Chondrocyte (in vitro differentiated cells): ENCODE data around the gene LEUTX. TPM values are rescaled to one million over a fixed set of nuclear protein-coding genes. Genes with fewer than 3 reads are reported as not detected.

Experiments used
- DNase-seq: peaks from one replicate; pipeline ENCODE4 v3.0.0; 2021; ENCODE audit warnings: mixed read lengths, low spot score
- H3K27ac Mint-ChIP-seq: one replicate; pipeline ENCODE4 v1.8.0; 2021; ENCODE audit warnings: mild to moderate bottlenecking, moderate library complexity, mixed read lengths; ENCODE audit not compliant: unreplicated experiment
- H3K27me3 Mint-ChIP-seq: 2 replicates; pipeline ENCODE4 v1.8.0; 2021; ENCODE audit warnings: low read depth, mixed read lengths
- H3K36me3 Mint-ChIP-seq: 2 replicates; pipeline ENCODE4 v1.8.0; 2021; ENCODE audit warnings: low read depth, mixed read lengths
- H3K4me1 Mint-ChIP-seq: 2 replicates; pipeline ENCODE4 v1.8.0; 2021; ENCODE audit warnings: low read depth, mild to moderate bottlenecking, mixed read lengths
- H3K4me3 Mint-ChIP-seq: one replicate; pipeline ENCODE4 v1.8.0; 2021; ENCODE audit warnings: mild to moderate bottlenecking, moderate library complexity, mixed read lengths; ENCODE audit not compliant: unreplicated experiment
- H3K9me3 Mint-ChIP-seq: 2 replicates; pipeline ENCODE4 v1.8.0; 2021; ENCODE audit warnings: low read depth, mixed read lengths
- CTCF ChIP-seq: fragments of 200-600 bp; sonication (generic); IDR thresholded peaks from 2 replicates; pipeline ENCODE4 v1.5.0; 2021; ENCODE audit warnings: antibody characterized with exemption, mild to moderate bottlenecking, moderate library complexity
- total RNA-seq: library from RNA; stranded (reverse); gene quantifications from 3 replicates; pipeline ENCODE4 v1.2.1, GENCODE V29; 2021

The LEUTX gene
- total RNA-seq, 1 donor from 2014 or later, result not detected

- H3K4me3 Mint-ChIP-seq, result no peak overlapping the region
- peaks cover 19% of the 10 kb centered on the region for H3K27me3 Mint-ChIP-seq
- no peak for TF ChIP-seq CTCF
- H3K4me1 Mint-ChIP-seq, result no peaks in the 10 kb centered on the region
- H3K27ac Mint-ChIP-seq, result no peak overlapping the region
- H3K9me3 Mint-ChIP-seq, result peaks cover 7% of the 10 kb centered on the region
- no peaks in the 10 kb centered on the region for H3K36me3 Mint-ChIP-seq
- DNase-seq, result no peak
Observed at GRCh38 chr19:39736088-39736487, 42.6 kb upstream of the LEUTX start.

- no peaks in the 10 kb centered on the region for H3K4me1 Mint-ChIP-seq
- no peak overlapping the region for H3K27ac Mint-ChIP-seq
- H3K27me3 Mint-ChIP-seq, result peaks cover 19% of the 10 kb centered on the region
- DNase-seq, result no peak
- no peak overlapping the region for H3K4me3 Mint-ChIP-seq
- no peak for TF ChIP-seq CTCF
- peaks cover 7% of the 10 kb centered on the region for H3K9me3 Mint-ChIP-seq
- H3K36me3 Mint-ChIP-seq, result no peaks in the 10 kb centered on the region
Observed at GRCh38 chr19:39737351-39737750, 41.3 kb upstream of the LEUTX start.

GRCh38 chr19:39737891-39738290, 40.8 kb upstream of the LEUTX start, which contains the start of gene CLC:
Gene CLC, minus strand, starts transcription at chr19:39738029. Its CDS starts 77 bp downstream, at chr19:39737952.
- no peak for TF ChIP-seq CTCF
- Mint-ChIP-seq H3K4me1 (no peaks in the 10 kb centered on the region), H3K27ac (no peak within 1 kb of the TSS), H3K36me3 (no peaks in the 10 kb centered on the region), H3K9me3 (peaks cover 7% of the 10 kb centered on the region), H3K4me3 (no peak within 1 kb of the TSS), H3K27me3 (peaks cover 21% of the 10 kb centered on the region)
- DNase-seq, result no peak

GRCh38 chr19:39738814-39739213, 39.8 kb upstream of the LEUTX start:
- DNase-seq, result no peak
- no peak for TF ChIP-seq CTCF
- Mint-ChIP-seq H3K27me3 (peaks cover 21% of the 10 kb centered on the region), H3K9me3 (no peaks in the 10 kb centered on the region), H3K4me1 (no peaks in the 10 kb centered on the region), H3K27ac (no peak overlapping the region), H3K4me3 (no peak overlapping the region), H3K36me3 (no peaks in the 10 kb centered on the region)

- H3K4me3 Mint-ChIP-seq, result no peak overlapping the region
- DNase-seq, result no peak
- no peaks in the 10 kb centered on the region for H3K36me3 Mint-ChIP-seq
- no peak for TF ChIP-seq CTCF
- no peaks in the 10 kb centered on the region for H3K9me3 Mint-ChIP-seq
- no peaks in the 10 kb centered on the region for H3K4me1 Mint-ChIP-seq
- H3K27me3 Mint-ChIP-seq, result peaks cover 20% of the 10 kb centered on the region
- no peak overlapping the region for H3K27ac Mint-ChIP-seq
Observed at GRCh38 chr19:39740395-39740794, 38.3 kb upstream of the LEUTX start.
